ENCODE data around the gene IGFBP1. TPM values are rescaled to one million over a fixed set of nuclear protein-coding genes. Genes with fewer than 3 reads are reported as not detected.
A peak's percentile ranks its signal among the peaks of the same experiment; 100 is the strongest.
"Not testable (repeated sequence)": the region's sequence is repeated elsewhere in the genome, so short reads cannot be mapped to it uniquely, and the experiment has no call there.

IGFBP1 gene
- total RNA-seq = not detected
- long read RNA-seq = 0 reads

DNA sequence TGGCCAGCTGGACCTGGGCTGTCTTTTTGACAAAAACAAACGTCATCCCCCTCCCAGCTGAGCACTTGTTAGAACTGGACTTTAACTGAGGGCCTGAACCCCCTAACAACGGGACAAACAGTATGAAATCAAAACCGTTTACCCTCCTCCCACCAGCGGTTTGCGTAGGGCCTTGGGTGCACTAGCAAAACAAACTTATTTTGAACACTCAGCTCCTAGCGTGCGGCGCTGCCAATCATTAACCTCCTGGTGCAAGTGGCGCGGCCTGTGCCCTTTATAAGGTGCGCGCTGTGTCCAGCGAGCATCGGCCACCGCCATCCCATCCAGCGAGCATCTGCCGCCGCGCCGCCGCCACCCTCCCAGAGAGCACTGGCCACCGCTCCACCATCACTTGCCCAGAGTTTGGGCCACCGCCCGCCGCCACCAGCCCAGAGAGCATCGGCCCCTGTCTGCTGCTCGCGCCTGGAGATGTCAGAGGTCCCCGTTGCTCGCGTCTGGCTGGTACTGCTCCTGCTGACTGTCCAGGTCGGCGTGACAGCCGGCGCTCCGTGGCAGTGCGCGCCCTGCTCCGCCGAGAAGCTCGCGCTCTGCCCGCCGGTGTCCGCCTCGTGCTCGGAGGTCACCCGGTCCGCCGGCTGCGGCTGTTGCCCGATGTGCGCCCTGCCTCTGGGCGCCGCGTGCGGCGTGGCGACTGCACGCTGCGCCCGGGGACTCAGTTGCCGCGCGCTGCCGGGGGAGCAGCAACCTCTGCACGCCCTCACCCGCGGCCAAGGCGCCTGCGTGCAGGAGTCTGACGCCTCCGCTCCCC lies at the start of gene IGFBP1:
TSS of gene IGFBP1 (plus strand) at position 304 of the 808 bp plus-strand sequence. CDS start at position 469, 165 bp downstream.
- peak; percentile 85 for DNase-seq (ENCODE audit: low spot score)

DNA sequence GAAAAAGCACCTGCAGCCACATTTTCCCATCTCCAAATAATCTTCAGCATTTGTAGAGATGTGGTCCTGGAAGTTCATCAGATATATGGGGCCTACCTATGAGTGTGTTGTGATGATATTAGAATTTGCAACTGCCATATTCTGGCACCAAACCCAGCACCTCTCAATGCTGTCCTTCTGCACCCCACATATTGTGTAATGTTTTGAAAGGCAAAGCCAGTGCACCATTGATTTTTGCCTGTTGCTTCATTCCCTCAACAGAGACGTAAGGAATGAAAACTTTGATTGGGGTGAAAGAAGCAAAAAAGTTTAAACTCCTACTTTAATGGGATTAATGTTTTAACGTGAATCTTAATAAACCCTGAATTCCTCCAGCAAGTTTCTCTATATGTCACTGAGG lies 49.4 kb upstream of the IGFBP1 start:
- DNase-seq (ENCODE audit: low spot score) = not testable (repeated sequence)

DNA sequence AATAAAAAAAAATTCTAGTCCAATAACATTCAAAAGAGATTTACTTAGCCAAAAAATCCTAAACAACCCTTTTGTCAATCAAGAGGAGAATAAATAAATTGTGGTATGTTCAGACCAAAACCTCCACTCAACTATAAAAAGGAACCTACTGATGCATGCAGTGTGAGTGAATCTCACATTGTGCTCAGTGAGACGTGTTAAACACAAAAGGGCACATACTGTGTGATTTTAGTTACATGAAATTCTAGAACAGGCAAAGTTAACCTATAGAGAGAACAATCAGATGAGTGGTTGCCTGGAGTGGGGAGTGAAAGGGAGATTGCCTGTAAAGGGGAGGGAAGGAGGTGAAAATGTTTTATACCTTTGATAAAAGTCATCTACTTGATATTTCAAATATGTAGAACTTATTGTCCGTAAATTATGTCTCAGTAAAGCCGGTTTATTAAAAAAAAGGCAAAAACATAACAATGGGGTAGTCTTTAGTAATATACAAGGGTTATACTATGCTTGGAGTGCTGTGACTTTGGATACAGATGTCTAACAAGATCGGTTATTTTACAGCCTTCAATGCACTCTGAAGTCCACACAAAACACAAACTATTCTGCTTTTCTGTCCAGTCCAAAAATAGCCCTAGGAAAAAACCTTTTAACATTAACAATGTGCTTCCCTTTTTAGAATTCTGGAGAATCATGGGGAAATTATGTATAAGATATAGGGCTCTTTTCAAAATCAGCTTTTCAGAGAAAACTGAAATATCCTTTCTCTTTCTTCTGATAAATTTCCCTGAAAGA lies 46.2 kb upstream of the IGFBP1 start:
- not testable (repeated sequence) for DNase-seq (ENCODE audit: low spot score)

DNA sequence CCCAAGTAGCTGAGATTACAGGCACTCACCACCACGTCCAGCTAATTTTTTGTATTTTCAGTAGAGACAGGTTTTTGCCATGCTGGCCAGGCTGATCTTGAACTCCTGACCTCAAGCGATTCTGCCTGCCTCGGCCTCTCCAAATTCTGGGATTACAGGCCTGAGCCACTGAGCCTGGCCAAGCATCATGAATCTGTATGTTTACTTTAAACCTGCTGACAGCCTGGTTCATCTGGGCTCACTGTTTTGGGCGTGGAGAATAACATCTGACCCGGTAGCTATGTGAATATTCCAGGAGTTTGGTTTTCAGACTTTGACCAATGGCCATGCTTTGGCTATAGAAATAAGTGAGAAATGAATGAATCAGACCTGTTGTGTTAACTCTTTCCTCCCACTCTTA lies 41.8 kb upstream of the IGFBP1 start:
- DNase-seq (ENCODE audit: low spot score) = peak; percentile 62

DNA sequence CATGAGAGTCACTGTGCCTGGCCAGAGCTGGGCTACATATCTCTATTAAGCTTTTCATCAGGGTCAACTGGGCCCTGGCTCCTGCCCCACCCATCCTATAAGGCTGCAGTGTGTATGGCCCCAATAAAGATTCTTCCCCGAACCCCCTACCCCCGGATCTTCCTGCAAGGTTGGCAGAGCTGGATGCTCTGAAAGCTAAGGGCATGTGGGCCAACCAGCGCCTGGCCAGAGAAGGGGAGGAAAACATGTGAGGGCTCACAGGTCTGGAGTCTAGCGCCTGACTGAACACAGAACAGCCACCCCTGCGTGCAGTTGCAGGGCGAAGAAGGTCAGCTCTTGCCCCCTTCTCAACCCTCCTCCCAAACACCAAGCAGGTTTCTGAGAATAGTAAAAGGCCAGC lies 39.6 kb upstream of the IGFBP1 start:
- not testable (repeated sequence) for DNase-seq (ENCODE audit: low spot score)

DNA sequence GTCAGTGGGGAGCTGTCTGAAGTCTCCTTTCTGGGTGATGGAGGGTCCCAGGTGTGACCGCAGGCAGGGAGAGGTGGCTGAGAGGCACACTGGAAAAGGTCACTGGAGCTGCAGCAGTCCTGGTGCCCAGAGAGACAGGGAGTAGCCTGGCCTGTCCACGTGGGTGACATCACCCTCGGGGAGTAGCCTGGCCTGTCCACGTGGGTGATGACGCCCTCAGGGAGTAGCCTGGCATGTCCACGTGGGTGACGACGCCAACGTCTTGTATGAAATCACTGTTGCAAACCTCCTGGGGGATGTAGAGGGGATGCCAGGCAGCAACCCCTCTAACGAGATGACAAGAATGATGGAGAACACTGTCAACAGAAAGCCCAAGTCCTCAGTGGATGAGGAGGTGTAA lies 35.3 kb upstream of the IGFBP1 start:
- not testable (repeated sequence) for DNase-seq (ENCODE audit: low spot score)

DNA sequence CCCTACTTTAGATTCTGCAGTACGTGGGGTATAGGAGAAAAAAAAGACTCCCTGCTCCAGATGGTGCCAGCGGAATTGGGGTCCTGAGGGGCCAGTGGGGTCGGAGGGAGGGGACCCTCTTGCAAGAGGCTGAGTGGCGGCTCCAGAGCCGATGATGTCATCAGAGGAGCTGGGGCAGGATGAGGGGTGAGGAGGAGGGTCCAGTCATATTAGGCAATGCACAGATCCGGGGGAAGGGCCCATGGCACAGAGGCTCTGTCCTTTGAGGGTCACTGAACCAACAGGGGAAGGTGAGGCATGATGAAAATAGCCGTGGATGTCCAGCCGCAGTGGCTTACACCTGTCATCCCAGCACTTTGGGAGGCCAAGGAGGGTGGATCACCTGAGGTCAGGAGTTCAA lies 34.8 kb upstream of the IGFBP1 start:
- not testable (repeated sequence) for DNase-seq (ENCODE audit: low spot score)

DNA sequence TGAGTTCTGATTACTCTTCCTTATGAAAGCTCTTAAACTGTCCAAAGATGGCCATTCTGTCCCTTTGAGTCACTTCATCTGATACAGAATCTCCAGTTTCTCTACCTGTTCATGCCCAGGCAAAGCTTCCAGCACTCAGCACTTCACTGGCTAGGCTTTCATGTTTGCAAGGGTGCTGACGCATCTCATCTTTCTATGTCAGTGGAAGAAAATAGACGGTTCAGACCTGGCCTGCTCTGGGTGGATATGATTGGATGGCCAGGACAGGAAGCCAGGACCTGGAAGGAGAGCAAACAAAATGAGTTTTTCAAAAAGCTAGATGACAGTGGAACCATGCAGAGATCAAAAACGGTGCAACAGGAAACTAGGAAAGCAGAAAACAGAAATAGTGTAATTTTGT lies 32.6 kb upstream of the IGFBP1 start:
- DNase-seq (ENCODE audit: low spot score) = peak; percentile 8

DNA sequence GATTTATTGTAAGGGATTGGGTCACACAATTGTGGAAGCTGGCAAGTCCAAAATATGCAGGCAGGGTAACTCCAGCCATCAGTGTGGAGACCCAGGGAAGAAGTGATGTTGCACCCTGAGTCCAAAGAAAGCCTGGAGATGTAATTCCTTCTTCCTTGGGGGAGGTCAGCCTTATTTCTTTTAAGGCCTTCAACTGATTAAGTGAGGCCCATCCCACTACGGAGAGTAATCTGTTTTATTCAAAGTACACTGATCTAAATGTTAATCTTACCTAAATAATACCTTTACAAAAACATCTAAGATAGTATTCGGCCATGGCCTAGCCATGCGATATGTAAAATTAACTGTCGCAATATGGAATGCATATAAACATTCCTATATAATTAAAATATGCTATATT lies 31.4 kb upstream of the IGFBP1 start:
- DNase-seq (ENCODE audit: low spot score) = peak; percentile 1

DNA sequence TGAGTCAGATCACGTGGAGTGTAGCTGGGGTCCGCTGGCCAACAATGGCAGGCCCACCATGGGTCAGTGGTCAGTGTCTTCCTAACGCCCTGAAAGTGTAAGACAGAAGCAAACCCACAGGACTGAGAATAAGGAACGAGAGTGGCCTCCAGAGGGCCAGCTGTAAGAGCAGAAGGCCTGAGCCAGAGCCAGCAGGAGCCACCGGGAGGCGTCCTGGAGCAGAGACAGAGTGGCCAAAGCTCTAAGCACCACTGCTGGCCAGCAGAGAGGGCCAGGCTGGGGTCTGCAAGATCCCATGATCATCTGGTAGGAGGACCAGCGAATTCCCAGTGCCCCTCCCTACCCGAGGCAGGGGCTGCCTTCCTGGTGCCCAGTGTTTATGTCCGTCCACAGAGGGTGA lies 24.6 kb upstream of the IGFBP1 start:
- DNase-seq (ENCODE audit: low spot score) = no peak

DNA sequence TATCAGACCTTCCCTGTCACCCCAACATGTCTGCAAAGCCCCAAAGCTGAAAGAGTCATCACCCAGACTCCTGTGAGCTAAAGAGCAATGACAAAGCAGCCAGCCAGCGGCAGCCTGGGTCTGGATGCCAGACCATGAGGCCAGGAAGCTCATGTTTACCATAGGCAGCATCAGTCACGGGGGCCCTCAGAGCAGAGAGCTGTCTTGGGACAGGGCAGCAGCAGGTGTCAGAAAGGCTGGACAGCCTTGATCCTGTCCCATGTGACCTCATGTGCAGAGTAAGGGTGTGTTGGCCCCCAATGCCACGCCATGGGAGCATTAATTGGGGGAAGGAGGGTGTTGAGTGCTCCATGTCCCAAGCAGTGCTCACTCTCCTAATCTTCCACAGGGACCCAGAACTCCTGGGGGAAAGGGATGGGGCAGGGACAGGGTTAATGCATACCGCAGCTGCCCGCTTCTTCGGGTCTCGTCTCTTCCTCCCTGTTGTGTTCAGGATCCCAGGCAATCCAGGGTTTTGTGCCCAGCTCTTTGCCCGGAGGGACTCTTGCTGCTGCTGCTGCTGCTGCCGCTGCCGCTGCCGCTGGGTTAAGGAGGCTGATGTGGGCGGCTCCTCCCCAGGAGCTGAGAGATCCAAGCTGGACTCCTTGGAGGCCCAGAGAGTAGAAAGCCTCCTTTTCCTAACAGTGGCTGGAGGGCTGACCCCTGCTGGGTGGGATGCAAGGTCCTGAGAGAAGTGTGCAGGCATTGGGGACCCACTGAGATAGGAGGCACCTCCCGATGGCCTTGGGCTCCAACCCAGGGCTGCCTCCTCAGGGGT lies 22.5 kb upstream of the IGFBP1 start:
- DNase-seq (ENCODE audit: low spot score) = no peak

DNA sequence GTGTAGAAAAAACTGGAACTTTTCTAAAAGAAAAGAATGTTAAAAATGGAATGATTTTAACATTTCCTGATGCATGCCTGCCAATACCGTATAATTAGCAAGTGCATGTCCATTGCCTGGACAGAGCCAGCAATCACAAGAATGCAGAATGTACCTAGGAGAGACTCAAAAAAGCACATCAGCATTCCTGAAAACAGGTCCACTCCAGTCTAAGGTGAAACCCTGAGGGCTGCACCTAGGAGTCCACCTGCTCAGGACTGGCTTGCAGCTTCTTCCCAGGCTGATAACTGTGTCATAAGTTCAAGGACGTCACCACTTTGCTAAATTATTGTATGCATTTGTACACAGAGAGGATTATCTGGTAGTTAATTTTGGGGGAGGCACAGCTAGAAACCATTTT lies 20.8 kb upstream of the IGFBP1 start:
- DNase-seq (ENCODE audit: low spot score) = no peak

DNA sequence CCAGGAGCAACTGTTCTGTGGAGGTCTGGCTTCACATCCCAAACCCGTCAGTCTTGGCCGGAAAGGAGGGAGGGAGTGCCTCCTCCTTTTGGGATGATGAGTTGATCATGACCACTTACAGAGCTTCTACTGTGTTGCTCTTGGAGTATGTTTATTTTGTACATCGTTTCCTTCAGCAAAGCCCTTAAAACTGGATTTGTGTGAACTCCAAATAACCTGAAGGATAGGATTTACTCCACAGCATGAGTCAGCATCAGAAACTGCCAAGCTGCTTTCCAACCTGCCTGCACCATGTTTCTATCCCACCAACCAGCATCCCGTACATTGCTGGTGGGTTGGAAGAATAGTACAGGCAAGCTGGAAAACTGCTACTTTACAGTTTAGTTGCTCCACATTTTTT lies 18.9 kb upstream of the IGFBP1 start:
- no peak for DNase-seq (ENCODE audit: low spot score)

DNA sequence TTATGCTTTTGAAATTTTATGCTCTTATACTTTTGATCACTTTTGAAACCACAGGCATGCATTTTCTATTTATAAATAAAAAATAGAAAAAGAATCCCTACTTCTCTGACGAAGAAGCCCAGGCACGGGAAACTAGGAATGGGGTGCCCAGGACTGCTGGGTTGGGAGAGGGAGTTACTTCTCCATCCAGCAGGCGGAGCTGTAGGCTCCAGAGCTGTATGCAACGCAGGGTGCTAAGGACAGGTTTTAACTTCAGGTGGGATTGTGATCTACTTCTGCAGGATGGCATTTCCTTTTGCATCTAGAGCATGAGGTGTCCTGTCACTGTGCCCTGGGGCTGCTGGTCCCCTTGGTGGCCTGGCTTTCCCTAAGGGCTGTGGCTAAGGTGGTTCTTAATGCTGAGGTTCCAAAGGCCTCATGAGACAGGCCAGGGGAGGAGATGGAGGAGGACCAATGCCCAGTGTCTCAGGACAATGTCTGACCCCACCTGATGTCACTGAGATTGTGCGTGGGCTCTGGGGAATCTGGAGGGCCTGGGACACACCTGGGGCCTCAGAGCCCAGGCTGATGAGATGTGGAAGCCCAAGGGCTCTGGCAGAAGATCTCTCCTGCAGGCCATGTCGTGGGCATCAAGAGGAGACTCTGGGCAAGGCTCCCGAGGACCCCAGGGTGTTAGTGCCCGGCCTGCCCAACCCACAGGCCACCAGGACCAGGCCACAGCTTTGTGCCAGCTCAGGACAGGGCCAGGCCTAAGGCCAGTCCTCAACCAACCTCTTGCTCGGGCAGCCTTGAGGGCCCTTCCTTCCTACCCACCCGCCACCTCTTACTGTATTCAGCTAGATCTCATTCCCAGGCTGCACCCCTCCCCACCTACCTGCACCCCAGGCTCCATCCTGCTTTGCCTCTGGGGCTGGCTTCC lies 15.9 kb upstream of the IGFBP1 start:
- DNase-seq (ENCODE audit: low spot score) = no peak

DNA sequence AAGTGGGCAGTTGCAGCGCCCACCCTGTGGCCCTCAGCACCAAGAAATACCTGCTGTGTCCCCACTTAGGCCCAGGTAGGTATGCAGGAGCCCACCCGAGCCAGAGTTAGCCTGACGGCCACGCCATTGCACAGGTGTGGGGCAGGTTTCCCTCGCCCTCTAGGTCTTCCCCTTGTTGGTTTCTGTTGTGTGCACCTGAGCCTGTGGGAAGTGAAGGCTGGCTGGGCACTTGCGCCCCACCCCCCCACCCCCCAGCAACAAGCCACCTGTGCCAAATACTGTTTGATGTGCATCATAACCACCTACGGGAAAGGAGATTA lies 15.3 kb upstream of the IGFBP1 start, which contains the start of gene CCDC201:
TSS of gene CCDC201 (minus strand) at position 48 of the 320 bp plus-strand sequence. CDS start 75 bp downstream, outside the sequence.
- no peak for DNase-seq (ENCODE audit: low spot score)

DNA sequence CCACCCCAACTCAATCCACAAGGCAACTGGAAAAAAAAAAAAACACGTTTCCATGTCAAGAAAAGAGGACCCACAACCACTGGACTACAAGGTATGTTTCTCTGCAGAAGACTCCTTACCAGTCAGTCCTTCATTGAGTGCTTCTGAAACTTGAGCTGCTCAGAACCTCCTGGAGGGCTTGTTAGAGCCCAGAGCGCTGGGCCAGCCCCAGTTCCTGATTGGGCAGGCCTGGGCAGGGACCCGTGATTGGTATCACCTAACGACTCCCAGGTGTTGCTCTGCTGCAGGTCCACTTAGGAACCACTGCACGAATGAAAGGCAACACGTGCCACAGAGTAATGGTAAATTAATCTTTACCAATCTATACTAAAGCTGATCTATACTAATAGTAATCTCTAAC lies 14.9 kb upstream of the IGFBP1 start:
- no peak for DNase-seq (ENCODE audit: low spot score)

DNA sequence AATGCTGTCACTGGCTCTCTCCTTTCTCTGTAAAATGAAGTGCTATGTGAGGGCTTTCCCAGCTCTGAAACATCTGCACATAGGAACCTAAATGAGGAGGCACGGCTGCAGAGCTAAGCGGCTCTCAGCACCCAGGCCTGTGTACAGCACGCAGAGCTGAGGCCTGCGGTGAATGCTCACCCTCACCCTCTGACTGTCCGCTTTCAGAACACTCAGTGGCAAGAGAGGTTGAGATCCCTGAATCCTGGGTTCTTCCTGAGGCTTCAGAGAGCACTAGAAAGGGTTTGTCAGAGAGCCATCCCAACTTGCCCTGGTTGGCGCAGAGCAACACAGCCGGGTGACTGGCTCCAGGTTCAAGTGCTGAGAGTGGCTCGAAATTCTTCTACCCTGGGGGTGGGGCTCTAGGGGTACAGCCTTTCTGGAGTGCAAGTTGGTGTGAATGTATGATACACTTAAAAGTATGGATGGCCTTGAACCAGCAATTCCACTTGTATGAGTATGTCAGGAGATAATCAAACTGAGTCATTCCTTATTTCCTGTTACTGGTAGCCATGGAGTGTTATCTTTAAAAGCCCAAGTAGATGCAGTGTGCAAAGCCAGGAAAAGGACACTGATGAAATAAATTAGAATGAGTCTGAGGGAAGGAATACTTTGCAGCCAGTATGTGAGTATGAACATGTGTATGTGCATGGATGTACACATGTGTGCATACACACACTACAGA lies 13.7 kb upstream of the IGFBP1 start:
- no peak for DNase-seq (ENCODE audit: low spot score)

DNA sequence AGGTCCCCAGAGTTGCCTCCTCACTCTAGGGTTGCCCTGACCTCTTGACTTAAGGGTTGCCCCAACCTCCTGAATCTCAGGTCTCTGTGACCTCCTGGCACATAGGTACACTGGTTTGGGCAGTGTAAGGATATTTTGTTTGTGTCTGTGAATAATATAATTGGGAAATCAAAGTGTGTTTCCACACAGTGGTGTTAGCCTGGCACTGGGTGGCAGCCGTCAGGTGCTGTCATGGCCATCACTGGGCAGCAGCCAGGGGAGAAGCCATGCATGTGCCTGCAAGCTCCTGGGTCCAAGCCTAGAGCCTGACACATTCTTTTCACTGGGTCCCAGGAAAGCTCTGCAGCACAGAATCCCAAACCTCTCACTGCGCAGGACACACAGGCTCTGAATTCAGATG lies 11.8 kb upstream of the IGFBP1 start:
- no peak for DNase-seq (ENCODE audit: low spot score)

DNA sequence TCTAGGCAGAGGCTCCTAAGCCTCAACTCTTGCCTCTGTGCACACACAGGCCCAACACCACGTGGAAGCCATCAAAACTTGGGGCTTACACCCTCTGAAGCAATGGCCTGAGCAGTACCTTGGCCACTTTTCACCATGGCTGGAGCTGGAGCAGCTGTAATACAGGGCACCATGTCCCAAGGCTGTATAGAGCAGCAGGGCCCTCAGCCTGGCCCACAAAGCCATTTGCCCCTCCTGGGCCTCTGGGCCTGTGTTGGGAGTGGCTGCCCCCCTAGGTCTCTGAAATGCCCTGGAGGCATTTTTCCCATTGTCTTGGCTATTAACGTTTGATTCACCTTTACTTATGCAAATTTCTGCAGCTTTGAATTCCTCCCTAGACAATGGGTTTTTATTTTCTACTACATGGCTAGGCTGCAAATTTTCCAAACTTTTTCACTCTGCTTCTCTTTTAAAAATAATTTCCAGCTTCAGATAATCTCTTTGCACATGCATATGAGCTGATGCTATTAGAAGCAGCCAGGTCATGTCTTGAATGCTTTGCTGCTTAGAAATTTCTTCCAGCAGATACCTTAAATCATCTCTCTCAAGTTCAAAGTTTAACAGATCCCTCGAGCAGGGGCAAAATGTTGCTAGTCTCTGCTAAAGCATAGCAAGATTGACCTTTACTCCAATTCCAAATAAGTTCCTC lies 9.7 kb upstream of the IGFBP1 start:
- DNase-seq (ENCODE audit: low spot score) = no peak
